GM18951 (cell line): ENCODE data around the gene SMYD3.
"Not testable (repeated sequence)": the region's sequence is repeated elsewhere in the genome, so short reads cannot be mapped to it uniquely, and the experiment has no call there.

ENCODE experiments used
- POLR2A ChIP-seq: IDR thresholded peaks from 4 replicates; pipeline ENCODE4 v1.6.1; 2011; ENCODE audit warnings: mild to moderate bottlenecking; ENCODE audit not compliant: insufficient read length, insufficient read depth; ENCODE audit errors: extremely low read depth
- in situ Hi-C: fragments of 300-500 bp; cut with MboI; formaldehyde crosslinking; loops from one replicate; pipeline ENCODE4 v1.12.0; 2022; ENCODE audit warnings: low sequenced_read_pairs, mixed read lengths, inconsistent platforms; ENCODE audit not compliant: unreplicated experiment

SMYD3 gene

DNA sequence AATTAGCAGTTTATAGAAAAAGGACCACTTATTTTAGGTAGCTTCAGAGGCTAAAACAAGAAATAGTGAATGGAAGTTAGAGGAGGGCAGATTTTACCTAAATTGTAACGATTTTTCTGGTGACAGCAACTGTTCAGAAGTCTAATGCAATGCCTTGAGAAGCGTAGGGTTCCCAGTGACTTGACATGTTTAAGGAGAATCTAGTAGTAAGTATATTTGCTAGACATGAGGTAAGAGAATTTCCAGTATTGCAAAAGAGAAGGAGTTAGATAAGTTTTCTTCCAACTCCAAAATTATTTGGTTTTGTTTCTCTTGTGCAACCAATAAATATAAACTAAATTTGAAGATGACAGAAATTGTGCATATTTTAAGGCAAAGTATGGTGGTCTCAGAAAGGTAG lies 140.0 kb downstream of the SMYD3 start:
- TF ChIP-seq POLR2A, result no peak
- in situ Hi-C loops, result no loop called here

DNA sequence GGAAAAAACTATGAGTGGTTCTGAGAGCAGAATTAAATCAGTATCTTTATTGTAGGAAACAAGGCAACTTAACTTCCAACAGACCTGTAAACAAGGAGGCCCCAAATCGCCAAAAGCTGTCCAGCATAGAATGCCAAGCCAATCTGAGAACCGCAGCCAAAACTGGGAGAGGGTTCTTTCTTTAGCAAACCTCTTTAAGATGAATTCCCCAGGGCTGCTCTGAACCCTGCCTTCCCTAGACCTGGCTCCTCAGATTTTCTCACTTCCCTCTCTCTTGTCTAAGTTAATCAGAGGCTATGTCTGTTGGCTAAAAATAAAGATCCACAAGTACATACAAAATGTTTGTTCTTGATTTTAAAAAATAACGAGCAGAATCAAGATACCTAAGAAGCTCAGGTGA lies 141.4 kb downstream of the SMYD3 start:
- in situ Hi-C loops, result no loop called here
- TF ChIP-seq POLR2A, result no peak

DNA sequence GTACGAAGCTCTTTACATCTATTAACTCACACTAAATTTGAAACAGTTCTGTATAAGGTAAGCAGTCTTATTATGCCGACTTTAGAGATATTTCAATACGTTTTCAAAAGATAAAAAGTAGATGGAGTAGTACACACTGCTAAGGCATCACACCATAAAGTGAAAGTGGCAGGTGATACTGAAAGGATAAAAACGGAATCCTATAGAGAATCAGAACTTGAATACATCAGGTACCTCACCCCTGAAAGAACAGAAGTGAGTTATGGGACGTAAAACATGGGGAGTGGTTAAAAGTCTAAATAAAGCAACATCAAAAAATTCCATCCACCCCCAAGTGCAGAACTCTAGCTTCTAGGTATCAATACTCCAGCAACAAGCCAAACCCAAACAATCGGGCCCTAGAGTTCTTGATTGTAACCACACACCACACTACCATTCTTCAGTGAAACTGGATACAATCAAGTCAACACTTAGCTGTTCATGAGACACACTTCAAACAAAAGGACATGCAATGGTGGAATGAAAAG lies 142.6 kb downstream of the SMYD3 start:
- TF ChIP-seq POLR2A, result no peak
- in situ Hi-C loops, result no loop called here

DNA sequence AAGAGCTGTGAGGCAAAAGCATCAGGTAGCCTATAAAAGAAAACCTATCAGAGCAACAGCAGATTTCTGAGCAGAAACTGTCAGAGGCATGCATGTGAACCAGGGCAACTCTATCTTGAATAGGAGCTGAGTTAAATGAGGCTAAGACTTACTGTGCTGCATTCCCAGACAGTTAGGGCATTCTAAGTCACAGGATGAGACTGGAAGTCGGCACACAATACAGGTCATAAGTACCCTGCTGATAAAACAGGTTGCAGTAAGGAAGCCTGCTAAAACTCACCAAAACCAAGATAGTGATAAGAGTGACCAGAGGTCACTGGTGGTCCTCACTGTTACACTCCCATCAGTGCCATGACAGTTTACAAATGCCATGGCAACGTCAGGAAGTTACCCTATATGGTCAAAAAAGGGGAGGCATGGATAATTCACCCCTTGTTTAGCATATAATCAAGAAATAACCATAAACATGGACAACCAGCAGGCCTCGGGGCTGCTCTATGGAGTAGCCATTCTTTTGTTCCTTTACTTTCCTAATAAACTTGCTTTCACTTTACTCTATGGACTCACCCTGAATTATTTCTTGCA lies 150.0 kb downstream of the SMYD3 start:
- in situ Hi-C loops, result not testable (repeated sequence)

DNA sequence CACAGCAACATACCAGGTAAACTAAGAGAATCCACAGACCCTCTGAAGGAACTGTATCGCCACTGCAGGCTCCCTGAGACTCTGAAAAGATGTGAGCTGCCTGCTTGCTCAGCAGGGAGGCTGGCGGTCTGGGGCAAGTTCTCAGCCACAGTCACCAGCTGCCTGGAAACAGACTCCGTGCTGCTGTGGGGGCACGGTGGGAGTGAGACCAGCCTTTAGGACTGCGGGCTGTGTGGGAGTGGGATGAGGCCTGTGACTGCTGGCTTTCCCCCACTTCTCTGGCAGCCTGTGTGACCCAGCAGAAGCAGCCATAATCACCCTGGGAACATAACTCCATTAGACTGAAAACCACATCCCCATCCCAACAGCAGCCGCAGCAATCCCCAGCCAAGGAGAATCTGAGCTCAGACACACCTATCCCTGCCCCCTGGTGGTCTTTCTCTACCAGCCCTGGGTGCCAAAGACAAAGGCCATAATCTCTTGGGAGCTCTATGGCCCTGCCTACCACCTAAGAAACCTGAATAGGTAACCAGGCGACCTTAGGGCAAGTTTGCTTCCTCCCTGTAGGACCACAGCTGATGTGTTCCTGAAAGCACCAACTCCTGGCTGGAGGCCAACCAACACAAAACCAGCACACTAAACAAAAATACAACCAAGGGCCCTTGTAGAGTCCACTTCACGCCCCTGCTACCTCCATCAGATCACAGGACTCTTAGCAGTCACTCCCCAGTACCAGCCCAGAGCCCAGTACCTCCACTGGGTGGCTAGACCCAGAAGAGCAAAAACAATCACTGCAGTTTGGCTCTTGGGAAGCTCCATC lies 151.5 kb downstream of the SMYD3 start:
- TF ChIP-seq POLR2A, result no peak
- in situ Hi-C loops, result no loop called here

DNA sequence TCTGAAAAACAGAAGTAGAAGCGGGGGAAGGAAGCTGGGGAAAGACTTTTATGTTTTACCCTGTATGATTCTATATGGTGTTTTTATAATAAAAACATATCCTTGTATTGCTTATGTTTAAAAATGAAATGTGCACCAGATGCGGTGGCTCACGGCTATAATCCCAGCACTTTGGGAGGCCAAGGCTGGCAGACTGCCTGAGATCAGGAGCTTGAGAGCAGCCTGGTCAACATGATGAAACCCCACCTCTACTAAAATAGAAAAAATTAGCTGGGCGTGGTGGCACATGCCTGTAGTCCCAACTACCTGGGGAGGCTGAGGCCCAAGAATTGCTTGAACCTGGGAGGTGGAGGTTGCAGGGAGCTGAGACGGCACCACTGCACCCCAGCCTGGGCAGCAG lies 155.4 kb downstream of the SMYD3 start:
- in situ Hi-C loops, result no loop called here
- TF ChIP-seq POLR2A, result no peak

GRCh38 chr1:246350745-246351144 lies 156.3 kb downstream of the SMYD3 start:
- in situ Hi-C loops, result no loop called here
- TF ChIP-seq POLR2A, result no peak

GRCh38 chr1:246343937-246344336 lies 163.1 kb downstream of the SMYD3 start:
- in situ Hi-C loops, result no loop called here
- no peak for TF ChIP-seq POLR2A

GRCh38 chr1:246343251-246343650 lies 163.8 kb downstream of the SMYD3 start:
- in situ Hi-C loops, result no loop called here
- TF ChIP-seq POLR2A, result no peak

- no peak for TF ChIP-seq POLR2A
- in situ Hi-C loops, result no loop called here
Measured at GRCh38 chr1:246338546-246338945, 168.5 kb downstream of the SMYD3 start.

DNA sequence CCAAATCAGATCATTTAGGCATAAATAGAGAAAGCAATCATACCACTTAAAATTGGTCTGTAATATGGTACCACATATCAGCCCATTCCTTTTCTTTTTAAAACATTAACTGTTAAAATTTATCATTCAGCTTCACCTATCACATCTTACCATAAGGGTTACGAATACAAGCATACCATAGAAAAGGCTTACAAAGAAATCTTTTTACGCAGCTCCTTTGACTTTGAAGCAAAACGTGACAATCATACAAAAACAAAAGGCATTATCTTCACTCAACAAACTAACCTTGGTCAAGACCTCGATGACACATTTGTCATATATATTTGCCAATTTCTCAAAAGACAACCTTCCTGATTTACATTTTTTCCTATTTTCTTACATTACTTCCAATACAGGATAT lies 169.0 kb downstream of the SMYD3 start:
- in situ Hi-C loops, result no loop called here
- TF ChIP-seq POLR2A, result no peak

- in situ Hi-C loops, result no loop called here
- TF ChIP-seq POLR2A, result no peak
Measured at GRCh38 chr1:246335151-246335550, 171.9 kb downstream of the SMYD3 start.

DNA sequence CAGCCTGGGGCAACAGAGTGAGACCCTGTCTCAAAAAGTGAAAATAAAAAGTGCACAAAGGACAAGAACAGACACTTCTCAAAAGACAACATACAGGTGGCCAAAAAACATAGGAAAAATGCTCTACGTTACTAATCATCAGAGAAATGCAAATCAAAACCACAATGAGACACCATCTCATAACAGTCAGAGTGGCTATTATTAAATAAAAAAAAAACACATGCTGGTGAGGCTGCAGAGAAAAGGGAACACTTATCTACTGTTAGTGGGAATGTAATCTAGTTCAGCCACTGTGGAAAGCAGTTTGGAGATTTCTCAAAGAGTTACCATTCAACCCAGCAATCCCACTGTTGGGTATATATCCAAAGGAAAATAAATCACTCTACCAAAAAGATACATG lies 173.2 kb downstream of the SMYD3 start:
- TF ChIP-seq POLR2A, result no peak
- in situ Hi-C loops, result no loop called here

- no peak for TF ChIP-seq POLR2A
- in situ Hi-C loops, result no loop called here
Measured at GRCh38 chr1:246332078-246332477, 175.0 kb downstream of the SMYD3 start.
